ENCODE measurements around the gene COQ3. TPM values are rescaled to one million over a fixed set of nuclear protein-coding genes. Genes with fewer than 3 reads are reported as not detected.

Gene COQ3, protein sequence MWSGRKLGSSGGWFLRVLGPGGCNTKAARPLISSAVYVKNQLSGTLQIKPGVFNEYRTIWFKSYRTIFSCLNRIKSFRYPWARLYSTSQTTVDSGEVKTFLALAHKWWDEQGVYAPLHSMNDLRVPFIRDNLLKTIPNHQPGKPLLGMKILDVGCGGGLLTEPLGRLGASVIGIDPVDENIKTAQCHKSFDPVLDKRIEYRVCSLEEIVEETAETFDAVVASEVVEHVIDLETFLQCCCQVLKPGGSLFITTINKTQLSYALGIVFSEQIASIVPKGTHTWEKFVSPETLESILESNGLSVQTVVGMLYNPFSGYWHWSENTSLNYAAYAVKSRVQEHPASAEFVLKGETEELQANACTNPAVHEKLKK
- 4.8 and 5.8 TPM in 2 replicates for total RNA-seq

DNA sequence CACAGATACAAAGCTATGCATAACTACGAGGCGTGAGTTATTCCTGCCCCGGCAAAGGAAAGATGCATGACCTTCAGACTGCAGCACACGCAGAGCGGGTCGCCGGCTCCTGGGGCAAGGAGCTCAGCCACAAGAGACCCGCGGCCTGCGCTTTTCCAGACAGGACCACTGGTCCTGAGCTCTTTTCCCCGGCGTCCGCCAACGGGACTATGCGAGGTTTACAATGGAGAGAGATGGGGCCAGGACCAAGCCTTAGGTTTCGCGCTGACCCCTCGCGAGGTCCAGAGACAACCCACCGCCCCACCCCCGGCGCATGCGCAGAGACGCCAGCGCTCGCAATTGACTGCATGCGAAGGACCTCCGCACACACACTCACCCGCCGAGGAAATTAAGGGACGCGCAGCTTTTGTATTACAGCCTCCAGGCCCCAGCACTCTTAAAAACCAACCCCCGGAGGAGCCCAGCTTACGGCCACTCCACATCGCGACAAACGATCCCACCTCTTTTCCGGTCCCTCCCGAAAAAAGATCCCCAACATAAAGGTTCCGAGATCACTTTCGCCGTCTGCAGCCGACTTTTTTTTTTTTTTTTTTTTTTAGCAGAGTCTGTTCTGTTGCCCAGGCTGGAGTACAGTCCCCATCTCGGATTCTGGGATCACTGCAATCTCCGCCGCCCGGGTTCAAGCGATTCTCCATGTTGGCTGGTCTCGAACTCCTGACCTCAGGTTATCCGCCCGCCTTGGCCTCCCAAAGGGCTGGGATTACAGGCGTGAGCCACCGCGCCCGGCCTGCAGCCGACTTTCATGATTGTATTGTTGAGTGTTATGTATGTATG lies at the start of gene COQ3:
Gene COQ3 (minus strand): TSS at position 498 of the 834 bp plus-strand sequence. CDS start 16 bp downstream, at position 482.
- DNase-seq (ENCODE audit: low read depth, low spot score) = peak; percentile 27

GRCh38 chr6:99434702-99435530 lies 40.9 kb upstream of the COQ3 start:
- no peak for DNase-seq (ENCODE audit: low read depth, low spot score)

GRCh38 chr6:99432877-99433276 lies 38.9 kb upstream of the COQ3 start:
- no peak for DNase-seq (ENCODE audit: low read depth, low spot score)

DNA sequence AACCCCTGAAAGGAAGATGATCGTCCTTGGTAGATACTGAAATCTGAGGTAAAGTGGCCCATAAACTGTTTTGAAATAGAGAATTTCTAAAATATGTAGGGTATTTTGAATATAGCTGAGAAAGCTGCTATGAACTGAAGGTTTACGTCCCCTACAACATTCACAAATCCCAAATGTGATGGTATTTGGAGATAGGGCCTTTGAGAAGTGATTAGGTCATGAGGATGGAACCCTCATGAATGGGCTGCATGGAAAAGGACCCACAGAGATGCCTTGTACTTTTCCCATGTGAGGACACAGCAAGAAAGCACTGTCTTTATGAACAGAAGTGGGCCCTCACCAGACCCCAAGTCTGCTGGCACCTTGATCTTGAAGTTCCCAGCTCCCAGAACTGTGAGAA lies 37.9 kb upstream of the COQ3 start:
- DNase-seq (ENCODE audit: low read depth, low spot score) = no peak

- DNase-seq (ENCODE audit: low read depth, low spot score) = no peak
These were observed 34.0 kb upstream of the COQ3 start for GRCh38 chr6:99427988-99428387.

GRCh38 chr6:99426451-99426757 lies 32.4 kb upstream of the COQ3 start:
- no peak for DNase-seq (ENCODE audit: low read depth, low spot score)

- DNase-seq (ENCODE audit: low read depth, low spot score) = peak; percentile 29
These were observed 31.9 kb upstream of the COQ3 start for GRCh38 chr6:99425647-99426450.

- peak; percentile 98 for DNase-seq (ENCODE audit: low read depth, low spot score)
These were observed 31.0 kb upstream of the COQ3 start, which contains the start of gene PNISR for GRCh38 chr6:99424761-99425646. PNISR (minus strand) TSS chr6:99425308; CDS start chr6:99414659, 10,649 bp downstream.

DNA sequence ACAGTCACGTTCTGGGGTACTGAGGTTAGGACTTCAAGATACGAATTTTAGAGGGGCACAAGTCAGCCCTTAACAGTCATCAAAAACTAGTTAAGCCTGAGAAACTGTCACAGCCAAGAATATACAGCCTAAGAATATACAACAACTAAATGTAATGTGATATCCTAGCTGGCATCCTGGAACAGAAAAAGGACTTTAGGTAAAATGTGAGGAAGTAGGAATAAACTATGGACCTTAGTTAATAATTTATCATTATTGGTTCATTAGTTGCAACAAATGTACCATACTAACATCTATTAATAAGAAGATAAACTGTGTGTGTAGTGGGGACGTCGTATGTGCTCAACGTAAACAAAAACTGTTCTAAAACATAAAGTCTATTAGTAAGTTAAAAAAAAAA lies 30.0 kb upstream of the COQ3 start:
- DNase-seq (ENCODE audit: low read depth, low spot score) = no peak

DNA sequence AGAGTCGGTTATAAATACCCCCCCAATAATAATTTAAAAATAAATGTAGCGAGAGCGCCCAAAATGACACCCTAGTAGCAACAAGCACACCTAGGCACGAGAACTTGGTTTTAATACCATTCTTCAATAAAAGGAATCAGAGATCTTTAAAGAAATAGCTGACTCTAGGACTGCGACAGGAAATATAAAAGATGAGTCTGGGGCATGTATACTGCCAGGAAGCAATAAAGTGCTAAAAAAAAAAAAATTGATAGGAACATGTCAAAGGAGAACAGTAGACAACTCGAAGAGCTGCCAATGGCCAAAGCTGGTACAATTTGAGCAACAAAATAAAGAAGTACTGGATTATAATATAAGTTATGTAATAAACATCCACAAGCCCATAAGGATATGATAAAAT lies 28.9 kb upstream of the COQ3 start:
- DNase-seq (ENCODE audit: low read depth, low spot score) = no peak

DNA sequence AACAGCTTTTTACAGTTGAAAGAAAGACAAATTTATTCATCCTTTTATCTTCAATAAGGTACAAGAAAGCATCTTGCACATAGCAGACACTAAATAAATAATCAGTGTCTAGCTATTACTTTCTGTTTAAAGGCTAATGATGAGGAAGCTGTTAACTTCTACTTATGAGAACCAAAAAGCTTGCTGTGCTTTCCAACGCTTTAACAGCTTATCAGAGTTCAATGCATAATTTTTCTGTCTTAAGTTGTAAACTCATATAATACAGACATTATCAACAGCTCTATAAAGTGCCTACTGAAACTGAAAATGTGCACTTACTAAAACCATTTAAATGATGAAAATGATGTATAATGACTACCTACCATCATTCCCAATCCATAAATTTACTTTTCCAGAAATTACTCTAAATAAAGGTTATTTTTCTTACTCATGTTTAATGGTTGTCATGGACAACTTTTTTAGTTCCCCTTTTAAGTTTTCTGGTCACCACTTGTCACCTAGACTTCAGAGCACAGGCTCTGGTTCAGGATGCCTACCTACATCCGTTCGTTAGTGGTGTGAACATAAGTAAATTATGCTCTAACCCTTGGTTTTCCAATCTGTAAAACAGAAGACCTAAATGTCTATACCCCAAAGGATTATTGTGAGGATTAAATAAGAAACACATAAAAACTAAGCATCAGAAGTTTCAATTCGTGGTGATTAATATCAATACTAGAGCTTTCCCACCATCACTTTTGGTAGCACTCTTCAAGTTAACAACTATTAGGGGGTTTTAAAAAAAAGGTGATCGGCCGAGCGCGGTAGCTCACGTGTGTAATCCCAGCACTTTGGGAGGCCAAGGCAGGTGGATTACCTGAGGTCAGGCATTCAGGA lies 23.1 kb upstream of the COQ3 start:
- DNase-seq (ENCODE audit: low read depth, low spot score) = no peak

- no peak for DNase-seq (ENCODE audit: low read depth, low spot score)
These were observed 22.2 kb upstream of the COQ3 start for GRCh38 chr6:99416226-99416625.

DNA sequence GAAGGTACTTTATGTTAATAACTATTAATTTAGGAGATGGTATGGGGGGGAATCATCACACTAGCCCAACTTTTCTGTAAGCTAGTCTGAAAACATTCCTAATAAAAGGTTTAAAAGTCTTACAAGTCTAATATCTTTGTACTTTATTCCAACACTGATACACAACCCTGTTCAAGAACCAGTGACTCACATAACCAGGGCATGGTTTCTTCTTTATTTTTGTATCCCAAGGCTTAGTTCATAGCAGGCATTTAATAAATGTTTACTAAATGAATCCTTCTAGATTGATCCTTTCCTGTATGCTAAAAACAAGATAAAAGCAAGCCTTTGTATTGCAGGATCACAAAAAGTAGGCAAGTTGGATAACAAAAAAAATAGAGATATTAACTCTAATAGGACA lies 21.5 kb upstream of the COQ3 start:
- DNase-seq (ENCODE audit: low read depth, low spot score) = no peak

GRCh38 chr6:99412065-99412464 lies 18.1 kb upstream of the COQ3 start:
- no peak for DNase-seq (ENCODE audit: low read depth, low spot score)

- DNase-seq (ENCODE audit: low read depth, low spot score) = no peak
These were observed 15.7 kb upstream of the COQ3 start for GRCh38 chr6:99409672-99410071.

GRCh38 chr6:99407076-99407475 lies 13.1 kb upstream of the COQ3 start:
- DNase-seq (ENCODE audit: low read depth, low spot score) = no peak

- DNase-seq (ENCODE audit: low read depth, low spot score) = no peak
These were observed 8.5 kb upstream of the COQ3 start for GRCh38 chr6:99402448-99402847.

DNA sequence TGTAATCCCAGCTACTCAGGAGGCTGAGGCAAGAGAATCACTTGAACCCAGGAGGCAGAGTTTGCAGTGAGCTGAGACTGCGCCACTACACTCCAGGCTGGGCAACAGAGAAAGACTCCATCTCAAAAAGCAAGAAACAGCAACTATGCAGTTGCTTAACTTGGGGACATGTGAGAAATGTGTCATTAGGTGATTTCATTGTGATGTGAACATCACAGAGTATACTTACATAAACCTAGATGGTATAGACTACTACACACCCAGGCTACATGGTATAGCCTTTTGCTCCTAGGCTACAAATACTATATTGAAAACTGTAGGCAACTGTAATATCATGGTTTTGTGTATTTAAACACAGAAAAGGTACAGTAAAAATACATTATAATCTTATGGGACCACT lies 3.3 kb upstream of the COQ3 start:
- DNase-seq (ENCODE audit: low read depth, low spot score) = no peak

GRCh38 chr6:99393366-99393697 lies 663 bp downstream of the COQ3 start:
- no peak for DNase-seq (ENCODE audit: low read depth, low spot score)
